Endodermal cell (in vitro differentiated cells): ENCODE data around the gene PHF8. TPM values are rescaled to one million over a fixed set of nuclear protein-coding genes. Genes with fewer than 3 reads are reported as not detected.

Experiments used
- DNase-seq: peaks from one replicate; pipeline ENCODE4 v3.0.0-alpha.2; 2017
- H3K27ac ChIP-seq: 2 replicates; pipeline ENCODE4 v1.5.1; 2013; ENCODE audit warnings: mild to moderate bottlenecking, low read depth, low read length, moderate library complexity
- H3K27me3 ChIP-seq: 2 replicates; pipeline ENCODE4 v1.6.1; 2013; ENCODE audit warnings: mild to moderate bottlenecking, low read length, moderate library complexity; ENCODE audit not compliant: insufficient read depth, control insufficient read depth, poor library complexity, severe bottlenecking
- H3K36me3 ChIP-seq: 2 replicates; pipeline ENCODE4 v1.7.0; 2013; ENCODE audit warnings: mild to moderate bottlenecking, low read length, moderate library complexity; ENCODE audit not compliant: control insufficient read depth, insufficient read depth
- H3K4me1 ChIP-seq: one replicate; pipeline ENCODE4 v1.7.0; 2013; ENCODE audit warnings: low read length; ENCODE audit not compliant: control insufficient read depth, insufficient read depth
- H3K4me3 ChIP-seq: 2 replicates; pipeline ENCODE4 v1.5.1; 2013; ENCODE audit warnings: mild to moderate bottlenecking, low read length, moderate library complexity
- H3K9ac ChIP-seq: 2 replicates; pipeline ENCODE4 v1.6.1; 2013; ENCODE audit warnings: mild to moderate bottlenecking, low read length, moderate library complexity; ENCODE audit not compliant: poor library complexity, severe bottlenecking; ENCODE audit errors: extremely low read depth
- H3K9me3 ChIP-seq: 2 replicates; pipeline ENCODE4 v1.6.1; 2013; ENCODE audit warnings: mild to moderate bottlenecking, low read length, moderate library complexity; ENCODE audit not compliant: control insufficient read depth
- H3K27ac Mint-ChIP-seq: 2 replicates; pipeline ENCODE4 v1.8.0; 2020; ENCODE audit warnings: mixed read lengths
- H3K27me3 Mint-ChIP-seq: 2 replicates; pipeline ENCODE4 v1.8.0; 2021; ENCODE audit warnings: mild to moderate bottlenecking, mixed read lengths; ENCODE audit not compliant: insufficient read depth
- H3K36me3 Mint-ChIP-seq: 2 replicates; pipeline ENCODE4 v1.8.0; 2020; ENCODE audit warnings: low read depth, mixed read lengths
- H3K4me1 Mint-ChIP-seq: 2 replicates; pipeline ENCODE4 v1.8.0; 2020; ENCODE audit warnings: mixed read lengths
- H3K4me3 Mint-ChIP-seq: 2 replicates; pipeline ENCODE4 v1.8.0; 2020; ENCODE audit warnings: mild to moderate bottlenecking, moderate library complexity, mixed read lengths
- H3K9me3 Mint-ChIP-seq: 2 replicates; pipeline ENCODE4 v1.8.0; 2020; ENCODE audit warnings: mild to moderate bottlenecking, mixed read lengths
- CTCF ChIP-seq: fragments of 200-600 bp; sonication (generic); conservative IDR thresholded peaks from 2 replicates; pipeline ENCODE4 v1.5.0; 2021; ENCODE audit warnings: antibody characterized with exemption, mild to moderate bottlenecking
- WGBS, 2 experiments: methylation state at CpG; one replicate each; pipeline versions ENCODE4 v1.1.5 to v1.1.7; 2013; ENCODE audit warnings: missing lambda C conversion rate in 2 of 2, mixed read lengths in 1 of 2; ENCODE audit not compliant: insufficient coverage in 1 of 2, insufficient read length in 1 of 2; 5-methylcytosine and 5-hydroxymethylcytosine counted together
- total RNA-seq, 2 donors: library from RNA; stranded (reverse); fragmentation: NEBNext Ultra II Directional in 1 of 2; extraction: Animal tissue kit (Norgen Biotek cat#: 25700) in 1 of 2; gene quantifications; 2 replicates in 1 of 2; 3 replicates in 1 of 2; pipeline ENCODE4 v1.2.1, GENCODE V29; 2021

PHF8 gene
- total RNA-seq, 2 donors from 2014 or later, result 30.6 to 36.4 TPM

DNA sequence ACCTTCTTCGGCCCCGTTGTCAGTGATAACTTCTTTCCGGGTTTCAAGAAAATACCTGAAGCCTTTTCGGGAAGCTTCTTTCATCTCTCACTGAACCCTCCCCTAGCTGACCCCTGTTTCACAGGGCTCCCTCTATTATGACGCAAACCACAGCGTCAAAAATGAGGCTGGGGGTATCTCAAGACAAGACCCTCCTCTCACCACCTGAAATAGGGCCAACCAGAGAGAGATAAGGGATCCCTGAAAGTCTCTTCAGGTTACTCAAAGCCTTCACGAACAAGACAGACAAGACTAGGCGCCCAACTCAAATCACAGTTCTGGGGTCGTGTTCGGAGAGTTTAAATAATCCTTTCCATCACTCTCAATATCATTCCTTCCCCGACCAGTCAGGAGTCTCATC, 1.2 kb downstream of the PHF8 start:
- Histone ChIP-seq H3K4me3 (peak overlapping the region; percentile 93), H3K4me1 (no peaks in the 10 kb centered on the region), H3K9ac (peak overlapping the region; percentile 90), H3K36me3 (peaks cover 10% of the 10 kb centered on the region), H3K27ac (peak overlapping the region; percentile 96), H3K27me3 (no peaks in the 10 kb centered on the region), H3K9me3 (no peaks in the 10 kb centered on the region)
- no peak for DNase-seq
- WGBS, 2 experiments, result 1% methylated on average over 10 of the region's 11 CpGs; no CpG with 5 or more reads in 1 of the 2 experiments
- no peak for TF ChIP-seq CTCF
- Mint-ChIP-seq H3K27ac (peak overlapping the region; percentile 94), H3K9me3 (peaks cover 44% of the 10 kb centered on the region), H3K4me1 (peaks cover 4% of the 10 kb centered on the region), H3K27me3 (no peaks in the 10 kb centered on the region), H3K4me3 (peak overlapping the region; percentile 86), H3K36me3 (peaks cover 11% of the 10 kb centered on the region)

DNA sequence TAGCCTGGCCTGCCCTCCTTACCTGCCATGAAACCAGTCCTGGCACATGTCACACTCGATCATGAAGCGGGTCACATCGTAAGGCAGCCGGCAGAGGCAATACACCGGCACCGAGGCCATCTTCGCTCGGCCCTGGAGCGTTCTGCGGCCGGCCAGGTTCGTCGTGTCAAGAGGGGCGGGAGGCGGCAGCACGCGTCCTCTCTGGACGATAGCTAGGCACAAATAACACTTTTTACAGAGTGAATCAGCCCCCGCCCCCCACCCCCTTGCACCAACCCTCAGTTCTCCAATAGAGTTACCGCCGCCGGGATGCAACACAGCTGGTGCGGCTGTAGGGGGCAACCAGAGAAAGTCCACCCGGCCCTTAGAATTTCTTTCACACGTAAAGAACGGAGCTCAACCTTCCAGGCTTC, 1.7 kb downstream of the PHF8 start:
- Histone ChIP-seq H3K9me3 (no peaks in the 10 kb centered on the region), H3K4me3 (peak overlapping the region; percentile 93), H3K36me3 (peaks cover 10% of the 10 kb centered on the region), H3K4me1 (no peaks in the 10 kb centered on the region), H3K27ac (no peak overlapping the region), H3K27me3 (no peaks in the 10 kb centered on the region), H3K9ac (peak overlapping the region; percentile 90)
- H3K27ac Mint-ChIP-seq, result peak overlapping the region; percentile 94
- H3K9me3 Mint-ChIP-seq, result peaks cover 45% of the 10 kb centered on the region
- peak overlapping the region; percentile 86 for H3K4me3 Mint-ChIP-seq
- H3K36me3 Mint-ChIP-seq, result peaks cover 14% of the 10 kb centered on the region
- DNase-seq, result peak; percentile 79
- WGBS, 2 experiments, result 10% methylated on average over 20 of the region's 26 CpGs; no CpG with 5 or more reads in 1 of the 2 experiments
- H3K27me3 Mint-ChIP-seq, result no peaks in the 10 kb centered on the region
- peak; percentile 58 for TF ChIP-seq CTCF
- H3K4me1 Mint-ChIP-seq, result peaks cover 4% of the 10 kb centered on the region

GRCh38 chrX:54030329-54030728, 13.9 kb downstream of the PHF8 start:
- Mint-ChIP-seq H3K36me3 (peaks cover 41% of the 10 kb centered on the region), H3K4me3 (no peak overlapping the region), H3K4me1 (no peaks in the 10 kb centered on the region), H3K27me3 (no peaks in the 10 kb centered on the region), H3K27ac (no peak overlapping the region), H3K9me3 (peaks cover 71% of the 10 kb centered on the region)
- no peaks in the 10 kb centered on the region for H3K9me3 ChIP-seq
- no peak overlapping the region for H3K9ac ChIP-seq
- 100% methylated on average over 4 of the region's 4 CpGs; no CpG with 5 or more reads in 1 of the 2 experiments for WGBS, 2 experiments
- no peak overlapping the region for H3K4me3 ChIP-seq
- no peak for DNase-seq
- peaks cover 20% of the 10 kb centered on the region for H3K36me3 ChIP-seq
- H3K4me1 ChIP-seq, result no peaks in the 10 kb centered on the region
- H3K27me3 ChIP-seq, result no peaks in the 10 kb centered on the region
- no peak for TF ChIP-seq CTCF
- no peak overlapping the region for H3K27ac ChIP-seq
